HG03520 (cell line): ENCODE measurements around the gene KIRREL2.

Source experiments
- ATAC-seq: cut with Tn5 transposase; IDR thresholded peaks from one replicate; pipeline ENCODE4 v1.9.1; 2021; ENCODE audit warnings: mild to moderate bottlenecking, moderate library complexity; ENCODE audit not compliant: unreplicated experiment

KIRREL2 gene

DNA sequence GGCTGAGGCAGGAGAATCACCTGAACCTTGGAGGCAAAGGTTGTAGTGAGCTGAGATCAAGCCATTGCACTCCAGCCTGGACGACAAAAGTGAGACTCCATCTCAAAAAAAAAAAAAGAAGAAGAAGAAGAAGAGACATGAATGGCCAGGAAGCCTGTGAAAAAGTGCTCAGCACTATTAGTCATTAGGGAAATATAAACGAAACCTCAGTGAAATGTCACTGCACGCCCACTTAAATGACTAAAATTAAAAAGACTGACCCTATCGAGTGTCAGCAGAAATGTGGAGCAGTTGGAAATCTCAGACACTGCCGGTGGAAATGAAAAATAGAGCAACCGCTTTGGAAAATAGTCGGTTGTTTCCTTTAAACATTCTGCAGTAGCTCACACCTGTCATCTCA is 56.9 kb downstream of the KIRREL2 start:
- no peak for ATAC-seq

DNA sequence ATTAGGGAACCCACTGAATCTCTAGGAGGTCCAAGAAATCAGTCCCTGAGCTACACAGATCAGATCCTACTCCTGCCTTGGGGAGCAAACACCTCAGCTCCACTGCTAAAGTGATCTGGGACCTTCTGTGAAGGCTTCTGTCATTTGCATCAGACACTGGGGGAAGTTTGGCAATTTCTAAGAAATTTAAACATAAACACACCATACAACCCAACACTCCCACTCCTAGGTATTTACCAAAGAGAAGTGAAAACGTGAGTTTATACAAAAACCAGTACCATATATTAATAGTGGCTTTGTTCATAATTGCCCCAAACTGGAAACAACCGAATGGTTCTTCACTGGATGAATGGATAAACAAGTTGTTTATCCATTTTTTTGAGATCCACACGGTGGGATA is 58.7 kb downstream of the KIRREL2 start:
- ATAC-seq: no peak
